T-helper 1 cell treated with Interleukin-12 subunit alpha and Interleukin-12 subunit beta and Interleukin-4 antibody, amounts not matched to agents 30 ng/mL and 1 ng/mL, for 36 hours (primary cell): Measurements from ENCODE around the gene GAP43. TPM values are rescaled to one million over a fixed set of nuclear protein-coding genes. Genes with fewer than 3 reads are reported as not detected.
"Not testable (repeated sequence)": the region's sequence is repeated elsewhere in the genome, so short reads cannot be mapped to it uniquely, and the experiment has no call there.

Experiments
- intact Hi-C: fragments of 100-400 bp; cut with micrococcal nuclease; formaldehyde crosslinking; loops from one replicate; pipeline ENCODE4 v1.15.1; 2024
- total RNA-seq: library from RNA; stranded (reverse); gene quantifications from 2 replicates; pipeline ENCODE4 v1.2.3, GENCODE V29; 2022

GAP43 gene
- total RNA-seq, 1 donor from 2014 or later = not detected

- intact Hi-C loops = loop anchor here (1.0 to 10.0 kb wide), 11 partner anchors 78 to 1311 kb away; no protein-coding TSS in a partner anchor
Observed at GRCh38 chr3:115692887-115693524, 69.7 kb downstream of the GAP43 start.

DNA sequence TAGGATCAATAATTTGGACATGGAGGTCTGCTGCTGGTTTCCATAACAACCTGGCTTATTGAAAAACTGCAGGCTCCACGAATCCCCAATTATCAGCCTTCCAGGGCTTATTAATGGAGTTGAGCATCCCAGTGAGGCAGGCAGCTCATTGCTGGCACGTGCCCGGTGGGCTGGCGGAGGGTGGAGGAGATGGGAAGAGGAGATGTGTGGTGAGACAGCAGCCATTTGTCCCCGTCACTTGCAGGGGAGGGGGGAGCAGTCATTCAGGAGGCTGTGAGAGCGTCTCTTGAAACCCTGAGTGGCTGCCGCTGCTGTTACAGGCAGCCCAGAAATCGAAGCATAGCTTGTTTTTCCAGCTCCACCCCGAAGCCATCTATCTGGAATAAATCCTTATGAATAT lies 70.6 kb downstream of the GAP43 start:
- intact Hi-C loops = loop anchor here (1.0 to 10.0 kb wide), 11 partner anchors 79 to 1312 kb away; no protein-coding TSS in a partner anchor

- intact Hi-C loops = loop anchor here (10.0 kb wide), 4 partner anchors 80 to 310 kb away; no protein-coding TSS in a partner anchor
Observed at GRCh38 chr3:115695090-115695489, 71.8 kb downstream of the GAP43 start.

- intact Hi-C loops = loop anchor here (10.0 kb wide), 4 partner anchors 83 to 313 kb away; no protein-coding TSS in a partner anchor
Observed at GRCh38 chr3:115697263-115698053, 74.1 kb downstream of the GAP43 start.

DNA sequence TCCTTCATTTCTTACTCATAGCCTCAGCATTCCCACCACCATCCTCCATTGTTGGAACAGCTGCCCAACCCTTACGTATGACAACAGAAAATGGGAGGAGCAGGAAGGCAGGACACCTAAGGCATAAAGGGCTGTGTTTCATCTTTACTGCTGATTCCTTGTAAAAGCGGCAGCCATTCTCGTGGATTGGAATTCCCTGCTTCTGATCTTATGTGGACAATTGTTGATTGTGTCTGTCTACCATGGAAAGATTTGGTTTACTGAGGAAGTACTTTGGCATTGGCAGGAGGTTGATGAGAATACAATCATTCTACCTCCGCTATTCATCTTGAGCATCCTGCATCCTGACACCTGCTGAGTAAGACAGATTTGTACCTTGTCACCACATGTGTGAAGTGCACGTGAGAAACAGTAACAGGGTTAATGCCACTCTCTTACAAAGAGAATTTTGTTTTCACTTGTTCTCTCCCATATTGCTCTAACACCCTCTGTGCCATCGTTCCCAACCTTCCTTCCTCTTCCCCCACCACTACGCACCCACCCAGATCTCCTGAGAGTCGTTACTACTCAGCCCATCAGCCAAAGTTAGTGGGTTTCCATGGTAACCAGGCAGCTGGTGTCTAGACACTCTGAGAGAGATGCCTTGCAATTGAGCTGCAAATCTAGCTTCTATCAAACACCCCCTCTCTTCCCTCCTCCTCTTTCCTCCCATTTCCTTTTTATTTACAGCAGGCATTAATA lies 75.7 kb downstream of the GAP43 start:
- intact Hi-C loops = loop anchor here (10.0 kb wide), 4 partner anchors 84 to 314 kb away; no protein-coding TSS in a partner anchor

- intact Hi-C loops = loop anchor here (10.0 kb wide), 4 partner anchors 85 to 315 kb away; no protein-coding TSS in a partner anchor
Observed at GRCh38 chr3:115699706-115700105, 76.4 kb downstream of the GAP43 start.

DNA sequence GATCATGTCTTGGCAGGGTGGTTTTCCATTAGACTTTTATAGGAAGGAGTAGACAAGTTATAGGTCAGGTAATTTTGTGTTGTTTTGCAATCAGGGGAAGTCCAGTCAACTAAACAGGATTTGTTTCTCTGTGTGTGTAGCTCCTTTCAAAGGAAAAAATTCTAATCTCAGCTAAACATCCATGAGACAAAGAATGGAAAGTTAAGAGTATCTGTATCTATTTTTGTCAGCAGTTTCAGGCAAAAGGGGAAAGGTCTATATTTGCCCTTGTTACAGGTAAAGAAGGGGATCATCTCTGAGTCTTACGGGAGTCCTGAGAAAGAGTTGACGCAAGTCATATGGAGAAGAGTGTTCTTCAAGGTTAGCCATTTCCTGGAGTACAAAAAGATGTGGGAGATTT lies 79.3 kb downstream of the GAP43 start:
- intact Hi-C loops = no loop called here

DNA sequence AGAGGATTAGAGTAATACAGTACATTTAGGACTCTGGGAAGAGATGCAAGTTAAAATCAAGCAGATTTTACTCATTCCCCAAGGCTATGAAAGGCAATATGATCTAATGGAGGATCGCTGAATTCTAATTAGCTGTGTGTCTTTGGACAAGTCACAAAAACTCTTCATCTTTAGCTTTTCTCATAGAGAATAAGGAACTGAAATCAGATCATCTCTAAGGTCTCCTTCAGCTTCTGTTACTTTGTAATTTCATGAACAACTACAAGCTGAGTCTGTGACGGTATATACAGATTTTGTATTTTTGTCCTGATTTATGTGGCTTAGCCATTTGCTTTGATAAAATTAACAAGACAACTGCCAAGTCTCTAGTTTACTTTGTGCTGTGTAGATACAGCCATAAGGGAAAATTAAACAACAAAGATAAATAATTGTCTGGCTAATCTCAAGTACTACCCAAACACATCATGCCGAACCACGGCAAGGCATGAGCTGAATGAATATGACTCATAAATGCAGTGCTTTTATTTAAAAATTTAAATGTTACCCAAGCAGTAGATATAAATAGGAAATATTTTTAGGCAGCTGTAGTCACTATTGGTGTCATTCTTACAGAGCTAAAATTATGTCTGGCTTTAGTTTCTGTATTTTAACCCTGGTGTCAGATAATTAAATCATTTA lies 81.5 kb downstream of the GAP43 start:
- intact Hi-C loops = no loop called here

DNA sequence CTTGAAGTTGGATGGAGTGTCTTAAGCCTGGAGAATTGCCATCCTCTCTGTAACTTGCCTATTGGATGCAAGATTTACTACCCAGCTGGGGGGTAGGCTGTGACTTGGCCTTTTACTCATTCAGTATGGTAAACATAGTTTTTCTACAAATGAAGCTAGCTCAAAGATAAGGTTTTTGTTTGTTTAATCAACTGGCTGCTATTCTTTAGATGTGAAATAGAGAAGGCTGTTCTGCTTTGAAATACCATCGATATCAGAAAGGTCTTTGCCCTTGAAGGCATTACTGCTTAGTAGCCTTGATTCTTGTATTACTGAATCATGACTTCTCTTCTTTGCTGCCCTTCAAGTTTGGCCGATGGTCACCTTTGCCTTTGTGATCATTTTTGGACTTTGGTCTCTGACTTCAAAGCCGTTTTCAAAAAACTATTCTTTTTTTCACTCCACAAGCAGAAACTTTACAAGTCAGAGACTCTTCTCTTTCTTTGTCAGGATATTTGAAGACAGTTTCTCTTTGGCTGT lies 83.1 kb downstream of the GAP43 start:
- intact Hi-C loops = no loop called here

- intact Hi-C loops = no loop called here
Observed at GRCh38 chr3:115708540-115708939, 85.2 kb downstream of the GAP43 start.

GRCh38 chr3:115709093-115709492 lies 85.8 kb downstream of the GAP43 start:
- intact Hi-C loops = no loop called here

DNA sequence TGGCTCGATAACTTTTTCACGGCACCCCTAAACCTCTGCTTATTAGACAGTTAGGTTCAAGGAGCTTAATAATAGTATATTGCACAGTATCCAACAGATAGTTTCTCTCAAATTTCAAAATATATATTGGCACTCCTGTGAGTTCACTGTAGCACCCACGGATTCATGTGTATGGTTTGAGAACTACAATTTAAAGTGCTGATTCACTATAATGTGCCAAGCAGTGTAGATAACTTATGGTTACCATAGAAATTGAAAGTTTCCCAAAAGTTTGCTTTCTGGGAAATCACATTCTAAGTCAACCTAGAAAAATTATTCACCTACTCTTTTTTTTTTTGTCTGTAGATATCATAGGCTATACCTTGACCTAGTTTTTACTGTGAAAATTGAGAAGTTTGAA lies 86.6 kb downstream of the GAP43 start:
- intact Hi-C loops = no loop called here

- intact Hi-C loops = no loop called here
Observed at GRCh38 chr3:115710799-115711198, 87.5 kb downstream of the GAP43 start.

DNA sequence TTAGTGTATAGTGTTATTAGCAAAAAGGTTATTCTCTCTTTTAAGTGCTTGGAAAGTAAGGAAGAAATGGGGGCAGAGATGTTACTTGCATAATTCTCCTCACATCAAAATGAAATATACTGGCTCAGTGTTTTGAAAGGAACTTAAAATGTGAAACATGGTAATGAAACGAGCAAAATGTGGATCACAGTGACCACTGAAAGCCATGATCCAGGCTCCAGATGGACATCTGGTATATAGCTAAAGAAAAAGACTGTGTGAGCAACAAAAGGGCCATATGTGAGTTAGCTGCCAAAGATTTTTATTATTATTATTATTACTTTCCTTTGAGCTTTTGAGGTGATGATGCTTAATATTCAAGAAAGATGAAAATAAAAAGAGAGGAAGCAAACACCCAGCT lies 89.6 kb downstream of the GAP43 start:
- intact Hi-C loops = no loop called here

GRCh38 chr3:115713284-115713683 lies 90.0 kb downstream of the GAP43 start:
- intact Hi-C loops = no loop called here

DNA sequence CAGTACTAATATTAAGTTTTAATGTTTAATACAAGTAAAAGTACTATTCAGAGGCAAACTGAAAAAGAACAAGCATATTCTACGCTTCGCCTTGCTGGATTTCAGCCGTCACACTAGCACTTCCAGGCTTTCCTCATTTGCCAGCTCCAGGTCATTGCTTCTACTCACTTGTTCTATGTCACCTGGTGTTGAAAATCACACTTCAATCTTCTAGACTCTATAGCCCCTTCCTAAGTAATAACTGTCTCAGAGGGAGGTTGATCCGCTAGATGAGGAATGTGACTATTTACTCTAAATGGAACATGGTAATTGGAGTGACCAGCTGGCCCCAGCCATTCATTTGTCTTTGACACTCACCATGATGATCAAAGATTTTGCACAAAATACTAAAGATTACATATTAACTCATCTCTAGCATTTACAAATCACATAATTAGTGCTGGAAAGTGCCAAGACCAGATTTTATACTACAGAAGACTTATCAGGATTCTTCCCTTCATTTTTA lies 92.0 kb downstream of the GAP43 start:
- intact Hi-C loops = no loop called here

DNA sequence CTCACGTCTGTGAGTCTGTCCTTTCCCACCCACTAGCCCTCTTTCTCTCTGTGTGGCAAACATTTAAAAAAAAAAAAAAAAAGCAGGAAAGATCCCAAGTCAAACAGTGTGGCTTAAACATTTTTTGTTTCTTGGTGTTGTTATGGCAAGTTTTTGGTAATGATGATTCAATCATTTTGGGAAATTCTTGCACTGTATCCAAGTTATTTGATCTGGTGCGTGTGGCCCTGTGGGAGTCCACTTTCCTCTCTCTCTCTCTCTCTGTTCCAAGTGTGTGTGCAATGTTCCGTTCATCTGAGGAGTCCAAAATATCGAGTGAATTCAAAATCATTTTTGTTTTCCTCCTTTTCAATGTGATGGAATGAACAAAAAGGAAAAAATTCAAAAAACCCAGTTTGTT lies 97.7 kb downstream of the GAP43 start:
- intact Hi-C loops = no loop called here

DNA sequence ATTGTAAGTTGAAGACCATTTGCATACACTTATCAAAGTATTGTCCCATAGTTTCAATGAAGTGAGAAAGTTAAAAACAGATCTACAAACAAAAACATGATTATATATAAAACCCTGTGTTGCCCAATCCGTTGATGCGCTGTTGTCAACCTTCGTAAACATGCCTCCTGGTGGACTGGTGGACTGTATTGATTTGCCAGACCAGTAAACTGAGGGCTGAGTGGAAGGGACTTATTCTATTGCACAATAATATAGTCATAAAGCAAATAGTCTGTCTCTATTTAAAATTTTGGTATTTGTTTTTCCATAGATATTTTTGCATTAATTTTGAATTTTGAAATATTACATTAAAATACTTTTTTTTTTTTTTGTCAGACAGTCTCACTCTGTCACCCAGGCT lies 102.5 kb downstream of the GAP43 start:
- intact Hi-C loops = no loop called here

DNA sequence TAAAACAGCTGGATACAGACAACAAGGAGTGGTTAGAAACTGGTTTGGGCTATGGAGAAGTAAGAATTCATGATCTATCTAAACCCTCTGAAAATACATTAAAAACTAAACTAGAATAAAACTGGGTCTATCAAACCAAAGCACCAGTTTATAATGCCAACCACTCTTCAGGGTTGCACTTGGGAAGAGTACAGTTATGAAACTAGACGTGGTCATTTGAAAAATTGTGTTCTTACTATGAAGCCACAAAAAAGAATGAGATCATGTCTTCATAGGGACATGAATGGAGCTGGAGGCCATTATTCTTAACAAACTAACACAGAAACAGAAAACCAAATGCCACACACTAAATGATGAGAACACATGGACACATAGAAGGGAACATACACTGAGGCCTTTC lies 103.8 kb downstream of the GAP43 start:
- intact Hi-C loops = no loop called here

DNA sequence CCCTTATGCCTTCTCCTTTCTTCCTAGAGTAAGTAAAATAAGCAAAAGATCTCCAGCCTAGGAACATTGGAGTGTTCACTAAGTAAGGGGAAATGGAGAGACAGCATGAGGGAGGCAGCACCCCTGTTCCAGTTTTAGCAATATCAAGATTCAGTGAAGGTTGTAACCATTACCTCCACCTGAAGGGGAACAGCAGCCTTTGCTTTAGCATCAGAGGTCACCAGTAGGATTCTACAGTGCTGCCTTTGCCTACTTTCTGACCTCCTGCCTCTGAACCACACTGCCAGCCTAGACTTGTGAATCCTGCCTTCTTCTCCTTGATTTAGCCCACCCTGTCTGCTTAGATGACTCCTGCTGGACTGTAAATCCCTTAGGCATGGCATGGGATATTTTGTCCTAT lies 104.7 kb downstream of the GAP43 start:
- intact Hi-C loops = no loop called here

GRCh38 chr3:115736341-115736740 lies 113.0 kb downstream of the GAP43 start:
- intact Hi-C loops = not testable (repeated sequence)
